Muscle layer of duodenum (tissue), 2 donors: ENCODE measurements around the gene PLAC1.

ENCODE experiments used
- H3K27ac ChIP-seq: one replicate; pipeline ENCODE4 v1.7.0; 2013; ENCODE audit warnings: mild to moderate bottlenecking, low read length
- H3K27me3 ChIP-seq: one replicate; pipeline ENCODE4 v1.7.0; 2013; ENCODE audit warnings: low read depth, mild to moderate bottlenecking, control low read depth, low read length
- H3K36me3 ChIP-seq, 2 donors: one replicate each; pipeline ENCODE4 v1.7.0; 2013; ENCODE audit warnings: low read length in 2 of 2, control low read depth in 1 of 2, mild to moderate bottlenecking in 1 of 2; ENCODE audit not compliant: insufficient read depth in 2 of 2, control insufficient read depth in 1 of 2
- H3K4me1 ChIP-seq, 2 donors: one replicate each; pipeline ENCODE4 v1.7.0; 2013; ENCODE audit warnings: low read length in 2 of 2, mild to moderate bottlenecking in 2 of 2, control low read depth in 1 of 2, moderate library complexity in 1 of 2; ENCODE audit not compliant: insufficient read depth in 2 of 2, control insufficient read depth in 1 of 2
- H3K4me3 ChIP-seq, 2 donors: one replicate each; pipeline ENCODE4 v1.7.0; 2013; ENCODE audit warnings: low read length in 2 of 2, low read depth in 1 of 2, mild to moderate bottlenecking in 1 of 2
- H3K9me3 ChIP-seq, 2 donors: one replicate each; pipeline ENCODE4 v1.7.0; 2013; ENCODE audit warnings: low read length in 2 of 2, control low read depth in 1 of 2, mild to moderate bottlenecking in 1 of 2; ENCODE audit not compliant: control insufficient read depth in 1 of 2
- donor health status: healthy.

Gene PLAC1

DNA sequence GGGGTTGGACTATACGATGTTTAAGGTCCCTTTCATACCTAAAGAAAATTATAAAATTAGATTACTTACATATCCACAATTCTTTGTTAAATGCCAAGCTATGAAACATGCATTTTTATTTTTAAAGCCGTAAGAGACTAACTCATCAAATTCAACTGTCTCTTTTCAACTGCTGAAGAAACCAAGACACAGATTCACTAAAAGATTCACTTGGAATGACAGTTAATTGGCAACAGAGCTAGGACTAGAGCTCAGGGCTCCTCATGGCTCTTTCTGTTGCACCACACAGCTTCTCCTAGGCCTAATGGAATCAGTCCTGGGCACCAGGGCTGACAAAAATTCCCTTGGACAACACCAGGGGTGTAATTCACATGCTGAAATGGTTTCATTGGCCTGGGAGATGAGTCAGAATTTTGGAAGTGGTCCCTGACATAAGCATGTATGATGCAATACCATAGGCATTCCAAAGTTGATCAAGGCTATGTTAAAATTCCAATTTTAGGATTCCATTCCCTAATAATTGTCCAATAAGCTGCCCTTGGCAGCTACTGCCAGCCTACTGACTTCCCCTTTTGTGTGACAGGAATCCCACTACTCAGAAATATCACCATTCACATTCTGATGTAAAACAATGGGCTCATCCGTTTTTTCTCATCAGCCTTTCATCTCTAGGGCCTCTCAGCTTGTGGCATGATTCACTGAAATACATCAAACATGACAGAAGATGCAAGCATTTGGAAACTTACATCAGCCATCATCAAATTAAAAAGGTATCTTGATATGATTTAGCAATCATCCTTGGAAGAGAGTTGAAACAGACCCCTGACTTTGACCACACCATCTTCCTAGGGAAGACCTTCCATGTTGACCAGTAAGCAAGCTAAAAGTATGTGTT, 54.2 kb downstream of the PLAC1 start:
- peaks cover 0 to 5% of the 10 kb centered on the region in 2 donors for H3K4me1 ChIP-seq
- no peaks in the 10 kb centered on the region for H3K36me3 ChIP-seq
- H3K27ac ChIP-seq, result no peak overlapping the region
- H3K27me3 ChIP-seq, result no peaks in the 10 kb centered on the region
- no peaks in the 10 kb centered on the region for H3K9me3 ChIP-seq
- H3K4me3 ChIP-seq, result no peak overlapping the region

DNA sequence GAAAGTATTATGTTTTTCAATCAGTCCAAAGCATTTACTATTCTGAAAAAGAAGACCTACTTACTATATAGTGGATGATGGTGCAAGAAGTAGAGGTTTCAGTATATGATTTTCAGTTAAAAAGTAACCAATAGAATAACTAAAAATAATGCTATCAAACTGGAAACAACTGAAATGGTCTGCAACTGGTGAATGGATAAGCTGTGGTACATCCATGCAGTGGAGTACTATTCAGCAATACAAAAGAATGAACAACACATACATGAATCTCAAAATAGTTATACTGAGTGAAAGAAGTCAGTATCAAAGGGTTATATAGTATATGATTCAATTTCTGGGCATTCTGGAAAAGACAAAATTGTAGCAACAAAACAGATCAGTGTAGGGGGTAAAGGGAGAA, 55.9 kb downstream of the PLAC1 start:
- Histone ChIP-seq H3K27ac (no peak overlapping the region), H3K4me1 (peaks cover 0 to 5% of the 10 kb centered on the region in 2 donors), H3K4me3 (no peak overlapping the region), H3K27me3 (no peaks in the 10 kb centered on the region), H3K36me3 (no peaks in the 10 kb centered on the region), H3K9me3 (no peaks in the 10 kb centered on the region)

DNA sequence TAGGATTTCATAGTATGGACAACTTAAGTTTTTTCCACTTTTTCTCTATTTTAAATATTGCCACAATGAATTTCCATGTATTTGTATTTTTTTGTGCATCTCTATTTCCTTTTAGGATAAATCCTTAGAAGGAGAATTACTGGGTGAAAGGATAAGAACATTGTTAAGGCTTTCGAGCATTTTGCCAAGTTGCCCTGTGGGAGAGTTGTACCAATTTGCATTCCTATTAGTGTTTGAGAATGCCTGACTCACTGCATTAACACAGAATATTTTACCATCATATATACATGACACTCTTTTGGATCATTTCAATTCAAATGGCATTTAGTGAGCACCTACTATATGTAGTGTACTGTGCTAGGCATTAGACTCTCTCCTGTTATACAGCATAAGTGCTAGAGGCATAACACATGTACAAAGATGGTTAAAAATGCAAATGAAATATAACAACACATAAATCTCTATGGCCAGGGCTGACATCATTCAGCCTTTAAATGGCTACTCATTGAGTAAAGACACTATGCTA, 57.0 kb downstream of the PLAC1 start:
- Histone ChIP-seq H3K4me1 (peaks cover 0 to 5% of the 10 kb centered on the region in 2 donors), H3K27me3 (no peaks in the 10 kb centered on the region)

DNA sequence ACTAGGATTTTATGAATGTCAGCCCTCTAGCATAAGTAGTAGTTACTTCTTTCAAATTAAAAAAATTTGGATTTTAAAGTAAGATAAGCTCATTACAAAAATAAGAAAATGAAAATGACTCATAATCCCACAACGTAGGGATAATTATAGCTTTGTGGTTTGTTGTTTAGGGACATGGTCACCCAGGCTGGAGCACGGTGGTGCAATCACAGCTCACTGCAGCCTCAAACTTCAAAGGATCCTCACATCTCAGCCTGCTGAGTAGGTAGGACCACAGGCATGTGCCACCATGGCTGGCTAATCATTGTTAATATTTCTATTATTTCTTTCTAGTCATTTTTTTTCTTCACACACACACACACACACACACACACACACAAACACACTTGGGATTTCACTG, 57.6 kb downstream of the PLAC1 start:
- no peak overlapping the region for H3K4me3 ChIP-seq
- H3K9me3 ChIP-seq, result no peaks in the 10 kb centered on the region
- no peak overlapping the region for H3K27ac ChIP-seq
- H3K36me3 ChIP-seq, result no peaks in the 10 kb centered on the region
- H3K4me1 ChIP-seq, result peaks cover 0 to 5% of the 10 kb centered on the region in 2 donors
- H3K27me3 ChIP-seq, result no peaks in the 10 kb centered on the region

More for the DNA sequence above, 57.0 kb downstream of the PLAC1 start:
- Histone ChIP-seq H3K9me3 (no peaks in the 10 kb centered on the region), H3K4me3 (no peak overlapping the region), H3K27ac (no peak overlapping the region), H3K36me3 (no peaks in the 10 kb centered on the region)

DNA sequence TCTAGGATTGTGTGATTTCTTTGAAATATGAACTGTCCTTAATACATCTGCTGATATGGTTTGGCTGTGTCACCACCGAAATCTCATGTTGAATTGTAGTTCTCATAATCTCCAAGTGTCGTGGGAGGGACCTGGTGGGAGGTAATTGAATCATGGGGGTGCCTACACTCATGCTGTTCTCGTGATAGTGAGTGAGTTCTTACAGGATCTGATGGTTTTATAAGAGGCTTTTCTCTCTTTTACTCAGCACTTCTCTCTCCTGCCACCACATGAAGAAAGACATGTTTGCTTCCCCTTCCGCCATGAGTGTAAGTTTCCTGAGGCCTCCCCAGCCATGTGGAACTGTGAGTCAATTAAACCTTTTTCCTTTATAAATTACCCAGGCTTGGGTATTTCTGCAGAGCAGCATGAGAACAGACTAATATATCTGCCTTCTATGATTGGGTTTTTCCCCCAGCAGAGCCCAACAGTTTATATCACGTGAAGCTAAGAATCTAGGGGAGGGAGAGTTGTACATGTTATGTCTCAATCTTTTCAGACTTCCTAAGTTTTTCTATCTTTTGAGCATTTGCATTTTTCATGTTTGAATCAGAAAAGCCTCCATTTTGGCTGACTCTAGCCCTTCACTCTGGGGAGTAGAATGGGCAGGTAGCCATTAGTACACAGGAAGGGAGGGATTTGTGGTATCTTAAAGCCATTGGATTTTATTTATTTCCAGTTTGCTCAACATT, 58.9 kb downstream of the PLAC1 start:
- no peaks in the 10 kb centered on the region for H3K36me3 ChIP-seq
- H3K9me3 ChIP-seq, result no peaks in the 10 kb centered on the region
- H3K27me3 ChIP-seq, result no peaks in the 10 kb centered on the region
- H3K27ac ChIP-seq, result no peak overlapping the region
- peaks cover 0 to 5% of the 10 kb centered on the region in 2 donors for H3K4me1 ChIP-seq
- no peak overlapping the region for H3K4me3 ChIP-seq

DNA sequence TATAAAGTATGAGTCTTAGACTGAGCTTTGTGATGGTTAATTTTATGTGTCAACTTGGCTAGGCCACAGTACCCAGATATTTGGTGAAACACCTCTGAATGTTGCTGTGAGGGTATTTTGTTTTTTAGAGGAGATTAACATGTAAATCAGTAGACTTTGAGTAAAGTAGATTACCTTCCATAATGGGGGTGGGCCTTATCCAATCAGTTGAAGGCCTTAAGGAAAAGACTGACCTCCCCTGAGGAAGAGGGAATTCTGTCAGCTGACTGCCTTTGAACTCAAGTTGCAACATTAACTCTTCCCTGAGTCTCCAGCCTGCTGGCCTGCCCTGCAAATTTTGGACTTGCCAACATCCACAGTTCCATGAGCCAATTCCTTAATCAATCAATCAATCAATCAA, 66.0 kb downstream of the PLAC1 start:
- Histone ChIP-seq H3K9me3 (no peaks in the 10 kb centered on the region), H3K4me1 (no peaks in the 10 kb centered on the region), H3K4me3 (no peak overlapping the region), H3K36me3 (no peaks in the 10 kb centered on the region), H3K27ac (no peak overlapping the region), H3K27me3 (no peaks in the 10 kb centered on the region)

DNA sequence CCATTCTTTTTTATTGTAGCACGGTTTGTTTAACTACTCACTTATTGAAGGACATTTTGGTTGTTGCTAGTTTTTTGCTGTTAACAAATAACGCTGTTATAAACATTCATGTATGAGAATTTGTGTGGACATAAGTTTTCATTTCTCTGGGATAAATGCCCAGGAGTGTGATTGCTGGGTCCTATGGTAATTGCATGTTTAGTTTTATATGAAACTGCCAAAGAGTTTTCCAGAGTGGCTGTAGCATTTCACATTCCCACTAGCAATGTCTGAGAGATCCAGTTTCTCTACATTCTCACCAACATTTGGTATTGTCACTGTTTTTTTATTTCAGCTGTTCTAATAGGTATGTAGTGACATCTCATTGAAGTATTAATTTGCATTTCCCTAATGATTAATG, 66.8 kb downstream of the PLAC1 start:
- no peaks in the 10 kb centered on the region for H3K4me1 ChIP-seq
- H3K27me3 ChIP-seq, result no peaks in the 10 kb centered on the region
- no peak overlapping the region for H3K27ac ChIP-seq
- H3K9me3 ChIP-seq, result no peaks in the 10 kb centered on the region
- H3K36me3 ChIP-seq, result no peaks in the 10 kb centered on the region
- no peak overlapping the region for H3K4me3 ChIP-seq

DNA sequence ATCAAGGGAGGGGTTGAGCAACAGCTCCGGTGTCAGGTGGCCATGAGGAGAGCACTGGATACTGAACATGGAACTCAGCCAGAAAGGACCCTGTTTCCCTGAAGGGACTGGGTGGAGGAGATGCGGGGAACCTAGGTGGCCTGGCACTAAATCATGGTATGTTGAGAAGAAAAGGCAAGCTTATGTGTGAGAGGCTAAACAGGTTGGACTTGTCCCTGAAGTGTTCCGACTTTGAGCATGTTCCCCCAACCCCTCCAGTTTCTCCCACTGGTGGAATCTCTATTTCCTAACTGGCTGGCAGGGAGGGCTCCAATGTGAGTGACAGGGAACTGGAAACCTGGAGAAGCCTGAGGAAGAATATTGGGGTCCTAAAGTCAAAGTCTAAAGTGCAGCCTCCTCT, 69.5 kb downstream of the PLAC1 start:
- Histone ChIP-seq H3K4me1 (no peaks in the 10 kb centered on the region), H3K36me3 (no peaks in the 10 kb centered on the region), H3K27ac (no peak overlapping the region), H3K27me3 (no peaks in the 10 kb centered on the region), H3K9me3 (no peaks in the 10 kb centered on the region), H3K4me3 (no peak overlapping the region)

DNA sequence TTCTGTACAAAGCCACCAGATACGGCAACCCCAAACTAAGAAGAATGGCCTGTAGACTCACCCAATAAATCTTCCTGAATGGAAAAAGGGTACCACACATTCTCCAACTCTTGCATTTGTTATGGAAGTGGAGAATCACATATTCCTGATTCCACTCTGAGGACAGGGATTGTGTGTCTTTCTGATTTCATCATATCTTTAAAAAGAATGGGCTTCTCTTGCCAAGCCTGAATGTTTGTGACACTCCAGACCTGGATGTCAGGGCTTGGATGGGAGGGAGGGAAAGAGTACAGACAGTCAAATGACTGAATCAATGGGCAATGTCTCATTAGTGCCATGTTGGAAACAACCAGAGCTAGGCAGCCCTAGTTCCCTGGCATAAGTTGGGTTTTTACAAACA, 77.4 kb downstream of the PLAC1 start:
- Histone ChIP-seq H3K4me1 (no peaks in the 10 kb centered on the region), H3K36me3 (no peaks in the 10 kb centered on the region), H3K9me3 (no peaks in the 10 kb centered on the region), H3K27ac (no peak overlapping the region), H3K4me3 (no peak overlapping the region), H3K27me3 (no peaks in the 10 kb centered on the region)

DNA sequence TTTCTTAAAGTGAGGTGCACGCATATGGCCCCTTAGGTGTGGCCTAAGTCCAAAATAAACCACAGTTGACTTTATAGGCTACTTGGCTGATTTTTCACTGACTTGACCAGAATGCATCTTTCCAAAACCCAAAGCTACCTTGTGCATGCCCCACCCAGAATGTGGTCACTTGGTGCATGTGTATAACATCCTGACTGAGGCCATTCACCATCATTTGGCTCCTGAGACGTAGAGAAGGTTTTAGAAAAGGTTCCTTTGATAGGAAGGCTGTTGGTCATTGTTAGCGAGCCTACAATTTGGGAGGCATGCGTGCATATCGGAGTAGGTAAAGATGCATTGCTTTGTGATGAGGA, 84.6 kb downstream of the PLAC1 start:
- H3K27ac ChIP-seq, result no peak overlapping the region
- no peaks in the 10 kb centered on the region for H3K27me3 ChIP-seq
- H3K36me3 ChIP-seq, result no peaks in the 10 kb centered on the region
- H3K4me3 ChIP-seq, result no peak overlapping the region
- H3K4me1 ChIP-seq, result no peaks in the 10 kb centered on the region
- H3K9me3 ChIP-seq, result no peaks in the 10 kb centered on the region

DNA sequence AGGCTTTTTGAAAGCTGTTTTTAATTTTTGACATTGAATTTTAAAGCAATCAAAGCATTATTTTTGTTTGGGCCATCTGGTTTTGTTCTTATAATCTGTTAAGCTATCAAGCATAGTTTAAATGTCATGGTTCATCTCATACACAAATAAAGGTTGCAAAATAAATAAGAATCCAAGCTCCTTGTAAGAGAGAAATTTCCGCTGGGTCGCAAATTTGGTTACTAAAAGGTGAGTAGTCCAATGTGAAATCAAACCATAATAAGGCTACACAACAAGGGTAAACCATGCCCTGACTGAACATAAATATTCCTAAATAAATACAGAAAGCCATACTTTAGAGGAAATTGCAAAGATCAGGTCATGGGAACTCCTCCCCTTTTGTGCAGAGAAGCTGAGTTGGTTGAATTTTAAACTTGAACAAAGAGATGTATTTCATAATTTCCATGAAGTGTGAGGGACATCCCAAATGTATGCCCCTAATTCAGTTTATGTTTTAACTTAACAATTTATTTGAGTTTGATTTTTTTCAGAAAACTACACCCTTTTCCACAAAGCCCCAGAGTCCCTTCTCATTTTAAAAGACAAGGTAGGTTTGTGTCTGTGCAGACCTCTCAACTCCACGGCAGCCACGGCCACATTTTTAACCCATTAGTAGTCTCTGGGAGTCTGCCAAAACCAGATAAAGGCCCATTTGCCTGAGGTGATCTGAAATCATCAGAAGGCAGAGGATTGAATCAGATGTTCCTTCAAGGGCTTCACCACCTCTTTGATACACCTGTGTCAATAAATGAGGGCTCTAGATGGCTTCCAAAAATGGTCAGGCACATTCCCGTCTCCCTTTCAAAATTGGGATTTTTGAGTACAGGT, 85.2 kb downstream of the PLAC1 start:
- Histone ChIP-seq H3K4me1 (no peaks in the 10 kb centered on the region), H3K9me3 (no peaks in the 10 kb centered on the region), H3K27ac (no peak overlapping the region), H3K36me3 (no peaks in the 10 kb centered on the region), H3K27me3 (no peaks in the 10 kb centered on the region), H3K4me3 (no peak overlapping the region)
